BJ (cell line): ENCODE results near the gene PBX1. TPM values are rescaled to one million over a fixed set of nuclear protein-coding genes. Genes with fewer than 3 reads are reported as not detected.

Source experiments
- CTCF ChIA-PET: fragments of 350-600 bp; formaldehyde crosslinking; extraction: SDS; loops from one replicate; lab custom pipeline; 2021; ENCODE audit warnings: antibody characterized with exemption, inconsistent platforms; lab: Yijun Ruan, JAX
- POLR2A ChIA-PET: fragments of 300-600 bp; sonication (Branson Sonifier 250); formaldehyde crosslinking; extraction: SDS; loops from one replicate; lab custom pipeline; 2021; ENCODE audit warnings: antibody characterized with exemption; lab: Charles Lee
- DNase-seq: peaks from one replicate; pipeline ENCODE4 v3.0.0-alpha.2; 2011; ENCODE audit warnings: low read depth
- H3K27me3 ChIP-seq: 2 replicates; pipeline ENCODE4 v1.6.0; 2011; ENCODE audit warnings: low read length; ENCODE audit not compliant: control insufficient read depth, insufficient read depth
- H3K36me3 ChIP-seq: 2 replicates; pipeline ENCODE4 v1.5.1; 2011; ENCODE audit warnings: low read length; ENCODE audit not compliant: control insufficient read depth, insufficient read depth
- H3K4me3 ChIP-seq: 2 replicates; pipeline ENCODE4 v1.5.1; 2011; ENCODE audit warnings: low read depth, mild to moderate bottlenecking, control low read depth, low read length
- polyA plus RNA-seq: library from polyadenylated mRNA; depleted of rRNA; stranded (reverse); fragments of >200 nt; gene quantifications from 2 replicates; pipeline ENCODE4 v1.2.3, GENCODE V29; 2011
- TF ChIP-seq, protein P1 (sequence below): IDR thresholded peaks from 2 replicates; pipeline ENCODE4 v1.5.1; 2011; ENCODE audit warnings: low read depth, mild to moderate bottlenecking, control low read depth, inconsistent platforms, low read length, moderate library complexity; ENCODE audit not compliant: insufficient read depth

PBX1 gene
- polyA plus RNA-seq, 1 experiment: 46.1 TPM

DNA sequence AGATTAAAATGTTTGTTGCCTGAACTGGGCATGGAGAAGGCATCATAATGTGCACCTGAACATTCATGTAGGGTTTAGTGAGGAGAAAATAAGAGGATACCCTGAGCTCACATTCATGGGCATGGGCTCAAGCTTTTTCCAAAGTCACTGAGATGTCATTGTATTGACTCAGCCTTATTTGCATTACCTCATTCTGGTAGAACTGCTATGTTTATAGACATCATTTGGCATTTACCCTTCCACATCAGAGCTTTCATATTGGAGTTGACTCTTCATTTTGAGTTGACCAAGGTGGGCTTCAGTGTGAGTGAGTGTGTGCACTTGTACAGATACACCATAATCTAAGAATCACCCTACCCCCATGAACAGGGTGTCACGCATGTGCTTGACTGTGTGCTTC lies 143.2 kb downstream of the PBX1 start:
- TF ChIP-seq, protein P1, sequence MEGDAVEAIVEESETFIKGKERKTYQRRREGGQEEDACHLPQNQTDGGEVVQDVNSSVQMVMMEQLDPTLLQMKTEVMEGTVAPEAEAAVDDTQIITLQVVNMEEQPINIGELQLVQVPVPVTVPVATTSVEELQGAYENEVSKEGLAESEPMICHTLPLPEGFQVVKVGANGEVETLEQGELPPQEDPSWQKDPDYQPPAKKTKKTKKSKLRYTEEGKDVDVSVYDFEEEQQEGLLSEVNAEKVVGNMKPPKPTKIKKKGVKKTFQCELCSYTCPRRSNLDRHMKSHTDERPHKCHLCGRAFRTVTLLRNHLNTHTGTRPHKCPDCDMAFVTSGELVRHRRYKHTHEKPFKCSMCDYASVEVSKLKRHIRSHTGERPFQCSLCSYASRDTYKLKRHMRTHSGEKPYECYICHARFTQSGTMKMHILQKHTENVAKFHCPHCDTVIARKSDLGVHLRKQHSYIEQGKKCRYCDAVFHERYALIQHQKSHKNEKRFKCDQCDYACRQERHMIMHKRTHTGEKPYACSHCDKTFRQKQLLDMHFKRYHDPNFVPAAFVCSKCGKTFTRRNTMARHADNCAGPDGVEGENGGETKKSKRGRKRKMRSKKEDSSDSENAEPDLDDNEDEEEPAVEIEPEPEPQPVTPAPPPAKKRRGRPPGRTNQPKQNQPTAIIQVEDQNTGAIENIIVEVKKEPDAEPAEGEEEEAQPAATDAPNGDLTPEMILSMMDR: no peak
- Histone ChIP-seq H3K36me3 (no peaks in the 10 kb centered on the region), H3K27me3 (no peaks in the 10 kb centered on the region), H3K4me3 (no peak overlapping the region)
- ChIA-PET CTCF (interaction anchor here (0.6 to 1.0 kb wide), 3 partner anchors 85 to 1536 kb away, joined by 3 read pairs; no protein-coding TSS in a partner anchor), POLR2A (no interaction called here)
- no peak for DNase-seq

DNA sequence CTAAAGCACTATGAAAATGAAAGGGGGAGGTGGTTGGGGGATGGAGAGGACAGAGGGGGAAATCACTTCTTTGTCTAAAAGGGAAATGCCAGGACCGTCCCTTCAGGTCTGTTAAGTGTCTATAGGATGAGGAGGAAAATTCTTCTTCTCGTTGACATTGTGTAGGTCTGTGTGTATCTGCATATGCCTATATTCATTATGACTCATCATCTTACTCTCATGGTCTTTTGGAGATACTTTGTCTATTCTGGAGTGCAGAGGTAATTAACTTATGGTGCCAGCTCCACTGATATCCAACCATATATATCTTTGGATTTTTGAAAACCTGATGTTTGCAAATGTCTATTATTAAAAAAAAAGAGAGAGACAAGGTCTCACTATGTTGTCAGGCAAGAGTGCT lies 143.7 kb downstream of the PBX1 start:
- Histone ChIP-seq H3K36me3 (no peaks in the 10 kb centered on the region), H3K27me3 (no peaks in the 10 kb centered on the region), H3K4me3 (no peak overlapping the region)
- TF ChIP-seq, protein P1: no peak
- DNase-seq: no peak
- POLR2A ChIA-PET: no interaction called here
- CTCF ChIA-PET: interaction anchor here (0.9 to 3.0 kb wide), 2 partner anchors 12 to 89 kb away, joined by 3 to 10 read pairs; no protein-coding TSS in a partner anchor

DNA sequence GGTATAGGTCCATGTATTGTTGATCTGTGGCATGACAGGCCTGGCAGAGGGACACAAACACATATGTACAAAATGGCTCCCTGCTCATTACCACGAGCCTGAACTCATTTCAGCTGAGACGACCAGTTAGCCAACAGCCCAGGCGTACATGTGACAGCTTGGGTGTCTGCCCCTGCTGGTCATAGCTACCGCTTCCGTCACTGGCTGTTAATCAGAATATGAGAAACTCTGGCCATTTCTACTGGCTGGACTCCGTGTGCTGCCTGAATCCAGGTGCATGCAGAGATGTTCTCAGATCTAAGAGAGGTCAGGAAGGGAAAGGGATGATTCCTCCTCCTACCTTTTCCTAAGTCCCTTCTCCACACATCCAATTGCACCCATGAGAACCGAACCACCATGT lies 144.5 kb downstream of the PBX1 start:
- ChIA-PET POLR2A (no interaction called here), CTCF (interaction anchor here (3.0 kb wide), 1 partner anchor 11 kb away, joined by 10 read pairs; no protein-coding TSS in a partner anchor)
- no peaks in the 10 kb centered on the region for H3K36me3 ChIP-seq
- no peak for DNase-seq
- H3K4me3 ChIP-seq: no peak overlapping the region
- no peaks in the 10 kb centered on the region for H3K27me3 ChIP-seq
- TF ChIP-seq, protein P1: no peak

DNA sequence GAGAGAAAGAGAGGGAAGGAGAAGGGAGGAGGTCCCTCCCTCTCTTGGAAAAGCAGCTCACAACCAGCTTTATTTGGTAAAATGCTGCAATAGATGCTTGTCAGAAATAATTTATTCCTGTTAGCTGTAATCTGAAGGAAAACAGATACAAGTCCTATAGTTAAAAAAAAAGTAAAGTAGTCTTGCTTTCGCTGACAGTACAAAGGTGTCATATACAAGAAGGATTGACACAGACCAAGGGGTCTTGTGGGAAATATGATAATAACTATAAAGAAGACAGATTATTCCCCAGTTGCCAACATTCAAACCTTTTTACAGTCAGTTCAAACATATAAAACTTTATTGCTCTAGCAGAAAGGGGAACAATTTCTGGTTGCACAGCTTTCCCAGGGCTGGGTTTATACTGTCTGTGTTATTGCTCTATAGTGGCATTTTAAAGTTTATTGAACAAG lies 145.0 kb downstream of the PBX1 start:
- CTCF ChIA-PET: interaction anchor here (0.8 to 3.0 kb wide), 3 partner anchors 11 to 84 kb away, joined by 3 to 10 read pairs (median 3); no protein-coding TSS in a partner anchor
- POLR2A ChIA-PET: no interaction called here
- no peak overlapping the region for H3K4me3 ChIP-seq
- H3K36me3 ChIP-seq: no peaks in the 10 kb centered on the region
- no peaks in the 10 kb centered on the region for H3K27me3 ChIP-seq
- TF ChIP-seq, protein P1: no peak
- DNase-seq: no peak

DNA sequence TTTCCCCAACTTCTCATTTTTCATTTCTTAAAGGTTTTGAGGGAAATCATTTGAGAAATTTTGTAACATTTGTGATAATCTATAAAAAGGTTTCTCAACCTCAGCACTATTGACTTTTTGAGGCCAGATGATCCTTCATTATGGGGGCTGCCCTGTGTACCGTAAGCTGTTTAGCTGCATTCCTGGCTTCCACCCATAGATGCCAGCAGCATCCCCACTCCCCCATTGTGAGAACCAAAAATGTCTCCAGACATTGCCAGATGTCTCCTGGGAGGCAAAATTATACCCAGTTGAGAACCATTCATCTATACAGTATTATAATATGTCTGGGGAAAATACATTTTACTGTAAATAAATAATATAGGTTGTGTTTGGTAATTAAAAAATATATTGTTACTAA lies 146.0 kb downstream of the PBX1 start:
- POLR2A ChIA-PET: no interaction called here
- TF ChIP-seq, protein P1: 0 out of 2 replicates have a peak, but pooled peaks have one; percentile 8
- CTCF ChIA-PET: interaction anchor here (0.8 to 3.0 kb wide), 2 partner anchors 10 to 83 kb away, joined by 3 to 10 read pairs; no protein-coding TSS in a partner anchor

More for the DNA sequence above, 146.0 kb downstream of the PBX1 start:
- no peaks in the 10 kb centered on the region; the same call in 1 of the 2 replicates for H3K36me3 ChIP-seq
- no peaks in the 10 kb centered on the region for H3K27me3 ChIP-seq
- no peak overlapping the region for H3K4me3 ChIP-seq
- DNase-seq: no peak
